ENCODE data around the gene KLHL26.

DNA sequence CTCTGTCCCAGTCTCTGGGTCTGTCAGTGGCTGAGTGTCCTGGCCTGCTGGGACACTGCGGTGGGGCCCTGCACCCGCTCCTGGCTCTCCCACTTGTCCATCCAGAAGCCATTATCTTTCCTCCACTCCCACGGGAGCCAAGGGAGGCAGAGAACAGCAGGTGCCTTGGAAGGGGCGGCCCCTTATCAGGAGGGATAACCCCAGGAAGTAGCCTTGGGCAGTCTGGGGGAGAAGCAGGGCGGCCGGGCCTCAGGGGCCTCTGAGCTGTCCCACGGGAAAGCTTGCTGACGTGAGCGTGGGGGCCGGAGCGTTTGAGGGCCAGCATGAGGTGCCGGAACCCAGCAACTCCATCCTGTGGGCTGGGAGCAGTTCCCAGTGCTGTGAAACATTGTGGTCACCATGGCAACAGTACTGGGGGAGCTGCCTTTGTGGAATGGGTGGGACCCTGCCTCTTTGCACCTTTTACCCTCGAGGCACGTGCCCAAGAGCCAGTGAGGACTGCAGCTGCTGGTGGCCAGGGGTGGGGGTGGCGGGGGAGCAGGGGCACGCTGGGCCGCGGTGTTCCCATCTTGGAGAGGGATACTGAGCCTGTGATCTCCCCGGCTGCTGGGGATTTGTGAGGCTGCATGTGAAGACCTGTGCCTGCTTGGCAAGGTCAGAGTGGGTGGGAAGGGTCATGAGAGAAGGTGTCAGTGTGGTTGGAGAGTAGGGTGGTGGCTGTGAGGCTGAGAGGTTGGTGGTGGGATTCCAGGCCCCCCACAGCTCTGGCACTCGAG, 20.9 kb downstream of the KLHL26 start:
- TF ChIP-seq, protein P1, sequence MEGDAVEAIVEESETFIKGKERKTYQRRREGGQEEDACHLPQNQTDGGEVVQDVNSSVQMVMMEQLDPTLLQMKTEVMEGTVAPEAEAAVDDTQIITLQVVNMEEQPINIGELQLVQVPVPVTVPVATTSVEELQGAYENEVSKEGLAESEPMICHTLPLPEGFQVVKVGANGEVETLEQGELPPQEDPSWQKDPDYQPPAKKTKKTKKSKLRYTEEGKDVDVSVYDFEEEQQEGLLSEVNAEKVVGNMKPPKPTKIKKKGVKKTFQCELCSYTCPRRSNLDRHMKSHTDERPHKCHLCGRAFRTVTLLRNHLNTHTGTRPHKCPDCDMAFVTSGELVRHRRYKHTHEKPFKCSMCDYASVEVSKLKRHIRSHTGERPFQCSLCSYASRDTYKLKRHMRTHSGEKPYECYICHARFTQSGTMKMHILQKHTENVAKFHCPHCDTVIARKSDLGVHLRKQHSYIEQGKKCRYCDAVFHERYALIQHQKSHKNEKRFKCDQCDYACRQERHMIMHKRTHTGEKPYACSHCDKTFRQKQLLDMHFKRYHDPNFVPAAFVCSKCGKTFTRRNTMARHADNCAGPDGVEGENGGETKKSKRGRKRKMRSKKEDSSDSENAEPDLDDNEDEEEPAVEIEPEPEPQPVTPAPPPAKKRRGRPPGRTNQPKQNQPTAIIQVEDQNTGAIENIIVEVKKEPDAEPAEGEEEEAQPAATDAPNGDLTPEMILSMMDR (IDR thresholded peaks at IDR 0.05; ENCODE audit: low read depth, low read length): no peak
- TF ChIP-seq EZH2phosphoT487 (IDR thresholded peaks at IDR 0.05; ENCODE audit: low read depth): no peak
